Measurements from ENCODE around the gene CYP19A1. TPM values are rescaled to one million over a fixed set of nuclear protein-coding genes. Genes with fewer than 3 reads are reported as not detected.

Gene CYP19A1
- total and polyA plus RNA-seq, 10 of the 15 experiments (the other 5 are each of a cell fraction or from before 2014, with no cell fraction given) = 0.08 to 1.8 (median 0.70) TPM

DNA sequence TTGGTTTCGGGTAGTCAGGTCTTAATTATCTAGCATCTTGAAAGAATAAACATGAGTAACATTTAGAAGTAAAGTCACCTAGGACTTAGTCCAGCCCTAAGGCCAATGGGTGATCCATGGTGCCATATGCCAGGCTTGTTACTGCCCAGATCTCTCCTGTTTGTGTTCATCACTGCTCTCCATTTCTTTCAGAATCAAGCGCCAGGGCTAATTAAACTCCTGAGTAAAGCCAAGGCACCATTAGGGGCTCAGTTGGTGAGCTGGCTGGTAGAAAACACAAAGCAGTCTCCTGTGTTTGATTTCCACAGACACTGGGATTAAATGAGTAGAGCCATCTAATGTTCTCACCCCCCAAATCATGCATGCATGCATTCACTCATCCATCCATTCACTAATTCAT is 11.3 kb downstream of the CYP19A1 start:
- in situ Hi-C loops (cut with MboI) (no loop called here), intact Hi-C loops (cut with micrococcal nuclease; ENCODE audit: unreplicated experiment) (no loop called here)
- Histone ChIP-seq H3K4me3 (no peak overlapping the region), H3K9ac (ENCODE audit: control insufficient read depth, insufficient read depth, low read length) (no peak overlapping the region), H3K4me1 (ENCODE audit: control insufficient read depth, insufficient read depth, low read length) (no peaks in the 10 kb centered on the region), H3K27me3 (replicated peaks in 1 of 2; ENCODE audit: control insufficient read depth in 2 of 2, insufficient read depth in 2 of 2, low read length in 1 of 2) (peaks cover 2 to 3% of the 10 kb centered on the region in 2 experiments; a peak in 3 of 4 replicates), H4K20me1 (ENCODE audit: control insufficient read depth, insufficient read depth) (no peaks in the 10 kb centered on the region; the same call in 1 of the 2 replicates), H3K9me3 (replicated peaks; ENCODE audit: control insufficient read depth, insufficient read depth, low read length) (no peaks in the 10 kb centered on the region), H2AFZ (ENCODE audit: control insufficient read depth, low read depth, low read length) (no peak overlapping the region), H3K36me3 (ENCODE audit: control insufficient read depth in 2 of 2, insufficient read depth in 2 of 2, low read length in 1 of 2) (no peaks in the 10 kb centered on the region), H3K79me2 (ENCODE audit: control insufficient read depth, insufficient read depth, low read length) (no peaks in the 10 kb centered on the region), H3K4me2 (ENCODE audit: control insufficient read depth, insufficient read depth) (no peak overlapping the region), H3K27ac (ENCODE audit: control insufficient read depth, insufficient read depth) (no peak overlapping the region)
- POLR2A ChIA-PET = no interaction called here
- CTCF ChIA-PET = interaction anchor here (0.6 kb wide), 1 partner anchor 65 kb away, joined by 4 read pairs; no protein-coding TSS in a partner anchor
- ATAC-seq (no peak), DNase-seq (ENCODE audit: low read depth, low spot score) (no peak), FAIRE-seq (no peak)
- RAD21 ChIA-PET (ENCODE audit: unreplicated experiment) = interaction anchor here (0.7 kb wide), 1 partner anchor 44 kb away, joined by 3 read pairs; no protein-coding TSS in a partner anchor
- WGBS (ENCODE audit: insufficient coverage, insufficient replicate concordance, low lambda C conversion rate, missing lambda C conversion rate) = 95% methylated on average over 2 of the region's 2 CpGs
- BruUV-seq (replicated peaks) = no TSS peak
- SMC1A ChIA-PET (ENCODE audit: uncharacterized antibody, unreplicated experiment) = no interaction called here
- TF ChIP-seq, protein P1, sequence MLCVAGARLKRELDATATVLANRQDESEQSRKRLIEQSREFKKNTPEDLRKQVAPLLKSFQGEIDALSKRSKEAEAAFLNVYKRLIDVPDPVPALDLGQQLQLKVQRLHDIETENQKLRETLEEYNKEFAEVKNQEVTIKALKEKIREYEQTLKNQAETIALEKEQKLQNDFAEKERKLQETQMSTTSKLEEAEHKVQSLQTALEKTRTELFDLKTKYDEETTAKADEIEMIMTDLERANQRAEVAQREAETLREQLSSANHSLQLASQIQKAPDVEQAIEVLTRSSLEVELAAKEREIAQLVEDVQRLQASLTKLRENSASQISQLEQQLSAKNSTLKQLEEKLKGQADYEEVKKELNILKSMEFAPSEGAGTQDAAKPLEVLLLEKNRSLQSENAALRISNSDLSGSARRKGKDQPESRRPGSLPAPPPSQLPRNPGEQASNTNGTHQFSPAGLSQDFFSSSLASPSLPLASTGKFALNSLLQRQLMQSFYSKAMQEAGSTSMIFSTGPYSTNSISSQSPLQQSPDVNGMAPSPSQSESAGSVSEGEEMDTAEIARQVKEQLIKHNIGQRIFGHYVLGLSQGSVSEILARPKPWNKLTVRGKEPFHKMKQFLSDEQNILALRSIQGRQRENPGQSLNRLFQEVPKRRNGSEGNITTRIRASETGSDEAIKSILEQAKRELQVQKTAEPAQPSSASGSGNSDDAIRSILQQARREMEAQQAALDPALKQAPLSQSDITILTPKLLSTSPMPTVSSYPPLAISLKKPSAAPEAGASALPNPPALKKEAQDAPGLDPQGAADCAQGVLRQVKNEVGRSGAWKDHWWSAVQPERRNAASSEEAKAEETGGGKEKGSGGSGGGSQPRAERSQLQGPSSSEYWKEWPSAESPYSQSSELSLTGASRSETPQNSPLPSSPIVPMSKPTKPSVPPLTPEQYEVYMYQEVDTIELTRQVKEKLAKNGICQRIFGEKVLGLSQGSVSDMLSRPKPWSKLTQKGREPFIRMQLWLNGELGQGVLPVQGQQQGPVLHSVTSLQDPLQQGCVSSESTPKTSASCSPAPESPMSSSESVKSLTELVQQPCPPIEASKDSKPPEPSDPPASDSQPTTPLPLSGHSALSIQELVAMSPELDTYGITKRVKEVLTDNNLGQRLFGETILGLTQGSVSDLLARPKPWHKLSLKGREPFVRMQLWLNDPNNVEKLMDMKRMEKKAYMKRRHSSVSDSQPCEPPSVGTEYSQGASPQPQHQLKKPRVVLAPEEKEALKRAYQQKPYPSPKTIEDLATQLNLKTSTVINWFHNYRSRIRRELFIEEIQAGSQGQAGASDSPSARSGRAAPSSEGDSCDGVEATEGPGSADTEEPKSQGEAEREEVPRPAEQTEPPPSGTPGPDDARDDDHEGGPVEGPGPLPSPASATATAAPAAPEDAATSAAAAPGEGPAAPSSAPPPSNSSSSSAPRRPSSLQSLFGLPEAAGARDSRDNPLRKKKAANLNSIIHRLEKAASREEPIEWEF (IDR thresholded peaks at IDR 0.05; ENCODE audit: insufficient replicate concordance, low read depth, low read length) = no peak
- TF ChIP-seq FOXK2 (IDR thresholded peaks at IDR 0.05) (no peak), ATF7 (IDR thresholded peaks at IDR 0.05; ENCODE audit: low read depth) (no peak), ZBTB11 (CRISPR knock-in tag; IDR thresholded peaks at IDR 0.05) (no peak), CEBPB (IDR thresholded peaks at IDR 0.05; ENCODE audit: borderline replicate concordance in 1 of 2, low read depth in 2 of 2, low read length in 2 of 2) (no peak), EZH2 (IDR thresholded peaks at IDR 0.05; ENCODE audit: borderline replicate concordance, control insufficient read depth, low read depth, low read length) (no peak), TAF1 (IDR thresholded peaks at IDR 0.05; ENCODE audit: borderline replicate concordance, low read depth, low read length) (no peak), ZZZ3 (IDR thresholded peaks at IDR 0.05; ENCODE audit: control insufficient read depth, insufficient read length, low read depth) (no peak), KDM1A (IDR thresholded peaks at IDR 0.05; ENCODE audit: borderline replicate concordance) (no peak), RUNX3 (IDR thresholded peaks at IDR 0.05; ENCODE audit: low read length) (no peak), NFYA (IDR thresholded peaks at IDR 0.05; ENCODE audit: borderline replicate concordance, low read depth, low read length) (no peak), BMI1 (IDR thresholded peaks at IDR 0.05; ENCODE audit: borderline replicate concordance) (no peak), SIN3A (IDR thresholded peaks at IDR 0.05; ENCODE audit: low read depth, low read length) (no peak), SRF (IDR thresholded peaks at IDR 0.05; ENCODE audit: low read depth in 2 of 2, low read length in 2 of 2) (no peak)
